GM12878 (cell line): ENCODE measurements around the gene KMT2E. TPM values are rescaled to one million over a fixed set of nuclear protein-coding genes. Genes with fewer than 3 reads are reported as not detected.
"Not testable (repeated sequence)": the region's sequence is repeated elsewhere in the genome, so short reads cannot be mapped to it uniquely, and the experiment has no call there.

Source experiments
- ATAC-seq: fragments of 200-7000 bp; cut with Tn5 transposase; 3 replicates; pipeline ENCODE4 v1.9.1; 2020; ENCODE audit warnings: mild to moderate bottlenecking, moderate library complexity
- BruUV-seq: library from RNA; stranded (reverse); fragments of 400-500 nt; replicated peaks from 2 replicates; lab custom pipeline; 2021; lab: Mats Ljungman, UMichigan
- CTCF ChIA-PET: fragments of 300-600 bp; sonication (Branson Sonifier 250); formaldehyde crosslinking; extraction: SDS; loops from one replicate; lab custom pipeline; 2021; ENCODE audit warnings: inconsistent platforms; lab: Yijun Ruan, JAX
- POLR2A ChIA-PET: fragments of 350-600 bp; formaldehyde crosslinking; extraction: SDS; loops from one replicate; lab custom pipeline; 2021; ENCODE audit warnings: inconsistent platforms; lab: Charles Lee
- RAD21 ChIA-PET: fragments of 300-600 bp; sonication (Branson Sonifier 250); formaldehyde crosslinking; loops from one replicate; lab custom pipeline; 2023; ENCODE audit warnings: antibody characterized with exemption; ENCODE audit not compliant: unreplicated experiment; lab: Charles Lee
- SMC1A ChIA-PET: fragments of 300-600 bp; sonication (Branson Sonifier 250); formaldehyde crosslinking; loops from one replicate; lab custom pipeline; 2023; ENCODE audit not compliant: unreplicated experiment, uncharacterized antibody; lab: Charles Lee
- DNase-seq: peaks from one replicate; pipeline ENCODE4 v3.0.0-alpha.2; 2011; ENCODE audit warnings: low read depth, low spot score
- FAIRE-seq: peaks from 3 replicates; lab custom pipeline; 2011; peaks lifted over from hg19 to GRCh38; lab: Jason Lieb, UNC
- H2AFZ ChIP-seq: 2 replicates; pipeline ENCODE4 v1.6.0; 2011; ENCODE audit warnings: low read depth, low read length, control low read depth; ENCODE audit not compliant: control insufficient read depth
- H3K27ac ChIP-seq: 2 replicates; pipeline ENCODE4 v1.5.1; 2011; ENCODE audit warnings: control low read depth; ENCODE audit not compliant: control insufficient read depth, insufficient read depth
- H3K27me3 ChIP-seq, 2 experiments: replicated peaks in 1 of 2; 2 replicates each; pipeline versions ENCODE4 v1.6.0 to v1.6.1; 2011; ENCODE audit warnings: low read length in 1 of 2; ENCODE audit not compliant: control insufficient read depth in 2 of 2, insufficient read depth in 2 of 2
- H3K36me3 ChIP-seq, 2 experiments: 2 replicates each; pipeline ENCODE4 v1.5.1; 2011; ENCODE audit warnings: low read length in 1 of 2; ENCODE audit not compliant: control insufficient read depth in 2 of 2, insufficient read depth in 2 of 2
- H3K4me1 ChIP-seq: 2 replicates; pipeline ENCODE4 v1.6.1; 2011; ENCODE audit warnings: mild to moderate bottlenecking, low read length, moderate library complexity, mixed read lengths; ENCODE audit not compliant: control insufficient read depth, insufficient read depth
- H3K4me2 ChIP-seq: 2 replicates; pipeline ENCODE4 v1.6.0; 2011; ENCODE audit warnings: control low read depth; ENCODE audit not compliant: control insufficient read depth, insufficient read depth
- H3K4me3 ChIP-seq: fragments of 200-600 bp; sonication (generic); 2 replicates; pipeline ENCODE4 v1.5.1; 2016
- H3K79me2 ChIP-seq: 2 replicates; pipeline ENCODE4 v1.6.0; 2011; ENCODE audit warnings: low read length; ENCODE audit not compliant: control insufficient read depth, insufficient read depth
- H3K9ac ChIP-seq: 2 replicates; pipeline ENCODE4 v1.8.0; 2011; ENCODE audit warnings: low read length, control low read depth, mixed read lengths; ENCODE audit not compliant: control insufficient read depth, insufficient read depth
- H3K9me3 ChIP-seq: replicated peaks from 3 replicates; pipeline ENCODE4 v1.5.1; 2011; ENCODE audit warnings: mild to moderate bottlenecking, low read length; ENCODE audit not compliant: control insufficient read depth, insufficient read depth
- H4K20me1 ChIP-seq: 2 replicates; pipeline ENCODE4 v1.6.0; 2011; ENCODE audit not compliant: control insufficient read depth, insufficient read depth
- BHLHE40 ChIP-seq, 2 experiments: fragments of 450-650 bp in 1 of 2; IDR thresholded peaks; 2 replicates each; pipeline ENCODE4 v1.6.1; 2011 to 2017; ENCODE audit warnings: low read depth in 2 of 2, borderline replicate concordance in 1 of 2, improper control_type of control experiment in 1 of 2, low read length in 1 of 2, mild to moderate bottlenecking in 1 of 2
- WGBS: methylation state at CpG from one replicate; pipeline ENCODE4 v1.1.6; 2016; ENCODE audit warnings: low lambda C conversion rate; ENCODE audit not compliant: insufficient replicate concordance, insufficient coverage; ENCODE audit errors: missing lambda C conversion rate; 5-methylcytosine and 5-hydroxymethylcytosine counted together
- in situ Hi-C: fragments of 300-500 bp; cut with MboI; formaldehyde crosslinking; loops from 9 replicates; pipeline ENCODE4 v1.14.3; 2018; ENCODE audit warnings: mixed read lengths
- intact Hi-C: fragments of 100-400 bp; cut with micrococcal nuclease; formaldehyde crosslinking; loops from one replicate; pipeline ENCODE4 v1.14.2; 2022; ENCODE audit not compliant: unreplicated experiment
- polyA plus RNA-seq, 11 experiments: library from polyadenylated mRNA; depleted of rRNA in 4 of 11; unstranded in 6 of 11; stranded (reverse) in 5 of 11; fragments of >200 nt; fragmentation: Nextera tagmentation in 4 of 11; fragmentation: Illumina TruSeq in 1 of 11; extraction: Ambion mirVana in 4 of 11; extraction: Trizol in 1 of 11; gene quantifications; 1 replicate in 1 of 11; 2 replicates in 10 of 11; pipeline versions ENCODE4 v1.2.1 to v1.2.3, GENCODE V29; 2011 to 2016; ENCODE audit warnings: inconsistent platforms in 2 of 11, missing spikeins in 2 of 11, low read depth in 1 of 11
- total RNA-seq, 4 experiments: library from RNA; depleted of rRNA in 3 of 4; stranded (reverse); fragments of >200 nt in 3 of 4; fragmentation: Illumina TruSeq in 1 of 4; extraction: Trizol in 1 of 4; gene quantifications; 2 replicates each; pipeline versions ENCODE4 v1.2.1 to v1.2.3, GENCODE V29; 2013 to 2021

The KMT2E gene
- total and polyA plus RNA-seq, 10 of the 15 experiments (the other 5 are each of a cell fraction or from before 2014, with no cell fraction given), result 13.2 to 68.1 (median 34.1) TPM

DNA sequence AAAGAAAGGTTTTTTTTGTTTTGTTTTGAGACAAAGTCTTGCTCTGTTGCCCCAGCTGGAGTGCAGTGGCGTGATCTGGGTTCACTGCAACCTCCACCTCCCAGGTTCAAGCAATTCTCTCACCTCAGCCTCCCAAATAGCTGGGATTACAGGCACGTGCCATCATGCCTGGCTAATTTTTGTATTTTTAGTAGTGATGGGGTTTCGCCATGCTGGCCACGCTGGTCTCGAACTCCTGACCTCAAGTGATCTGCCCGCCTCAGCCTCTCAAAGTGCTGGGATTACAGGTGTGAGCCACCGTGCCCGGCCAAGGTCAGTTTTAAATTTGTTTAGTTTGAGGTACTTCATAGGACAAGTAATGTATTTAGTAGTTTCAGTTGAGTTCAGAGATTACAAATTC lies 9.0 kb upstream of the KMT2E start:
- BruUV-seq, H3K4me2 ChIP-seq, H3K27me3 ChIP-seq, H3K4me3 ChIP-seq, FAIRE-seq, ATAC-seq, H4K20me1 ChIP-seq, H2AFZ ChIP-seq, H3K9ac ChIP-seq, intact Hi-C loops, DNase-seq, H3K27ac ChIP-seq, H3K9me3 ChIP-seq: not testable (repeated sequence)
- RAD21 ChIA-PET, result interaction anchor here (8.9 kb wide), 1 partner anchor 22 kb away, joined by 112 read pairs; no protein-coding TSS in a partner anchor
- in situ Hi-C loops, result loop anchor here (25.0 kb wide), 1 partner anchor 1282 kb away; the partner anchor contains the start of gene NAMPT
- Histone ChIP-seq H3K4me1 (peaks cover 14% of the 10 kb centered on the region), H3K36me3 (peaks cover 0 to 15% of the 10 kb centered on the region in 2 experiments; a peak in 3 of 4 replicates), H3K79me2 (peaks cover 99% of the 10 kb centered on the region)
- POLR2A ChIA-PET, result interaction anchor here (1.1 to 3.7 kb wide), 2 partner anchors 13 to 21 kb away, joined by 3 to 17 read pairs; no protein-coding TSS in a partner anchor
- WGBS, result 85% methylated on average over 8 of the region's 8 CpGs
- TF ChIP-seq BHLHE40 (IDR thresholded peaks at IDR 0.05; ENCODE audit: borderline replicate concordance in 1 of 2, low read depth in 2 of 2, low read length in 1 of 2), result peak in 1 of 2 experiments; percentile 58; a peak in 2 of 4 replicates
- SMC1A ChIA-PET, result interaction anchor here (4.0 to 13.2 kb wide), 2 partner anchors 12 to 19 kb away, joined by 23 to 270 read pairs; no protein-coding TSS in a partner anchor
- CTCF ChIA-PET, result interaction anchor here (1.1 to 3.1 kb wide), 5 partner anchors 11 to 78 kb away, joined by 4 to 16 read pairs (median 4); no protein-coding TSS in a partner anchor

DNA sequence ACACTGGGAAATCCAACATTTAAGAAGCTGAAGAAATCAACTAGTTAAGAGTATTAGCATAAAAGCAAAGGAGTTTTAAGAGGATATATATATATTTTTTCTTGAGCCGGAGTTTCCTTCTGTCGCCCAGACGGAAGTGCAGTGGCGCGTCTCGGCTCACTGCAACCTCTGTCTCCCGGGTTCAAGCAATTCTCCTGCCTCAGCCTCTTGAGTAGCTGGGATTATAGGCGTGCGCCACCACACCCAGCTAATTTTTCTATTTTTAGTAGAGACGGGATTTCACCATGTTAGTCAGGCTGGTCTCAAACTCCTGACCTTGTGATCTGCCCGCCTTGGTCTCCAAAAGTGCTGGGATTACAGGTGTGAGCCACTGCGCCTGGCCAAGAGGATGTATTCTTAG lies 8.5 kb upstream of the KMT2E start:
- H3K9me3 ChIP-seq, FAIRE-seq, H3K4me2 ChIP-seq, BruUV-seq, ATAC-seq, H4K20me1 ChIP-seq, H2AFZ ChIP-seq, H3K27ac ChIP-seq, DNase-seq, intact Hi-C loops, H3K27me3 ChIP-seq, H3K9ac ChIP-seq, H3K4me3 ChIP-seq: not testable (repeated sequence)
- CTCF ChIA-PET, result interaction anchor here (1.1 to 3.1 kb wide), 5 partner anchors 9 to 79 kb away, joined by 3 to 16 read pairs (median 4); no protein-coding TSS in a partner anchor
- Histone ChIP-seq H3K4me1 (peaks cover 14% of the 10 kb centered on the region), H3K79me2 (peaks cover 99% of the 10 kb centered on the region), H3K36me3 (peaks cover 0 to 19% of the 10 kb centered on the region in 2 experiments; a peak in 3 of 4 replicates)
- in situ Hi-C loops, result loop anchor here (25.0 kb wide), 1 partner anchor 1282 kb away; the partner anchor contains the start of gene NAMPT
- SMC1A ChIA-PET, result interaction anchor here (0.7 to 13.2 kb wide), 2 partner anchors 10 to 19 kb away, joined by 3 to 270 read pairs; no protein-coding TSS in a partner anchor
- 88% methylated on average over 12 of the region's 12 CpGs for WGBS
- POLR2A ChIA-PET, result interaction anchor here (0.5 to 3.7 kb wide), 3 partner anchors 12 to 21 kb away, joined by 3 to 17 read pairs (median 6); no protein-coding TSS in a partner anchor
- RAD21 ChIA-PET, result interaction anchor here (2.7 to 8.9 kb wide), 2 partner anchors 13 to 22 kb away, joined by 14 to 112 read pairs; no protein-coding TSS in a partner anchor
